GM13976 (cell line): Measurements from ENCODE around the gene SLC22A12.

Experiments
- DNase-seq: peaks from one replicate; pipeline ENCODE4 v3.0.0; 2012; ENCODE audit warnings: low spot score
- in situ Hi-C: fragments of 300-500 bp; cut with MboI; formaldehyde crosslinking; loops from one replicate; pipeline ENCODE4 v1.12.0; 2022; ENCODE audit warnings: low sequenced_read_pairs, mixed read lengths, inconsistent platforms; ENCODE audit not compliant: unreplicated experiment
- TF ChIP-seq, protein P1 (sequence below): IDR thresholded peaks from 2 replicates; pipeline ENCODE4 v1.5.1; 2012; ENCODE audit warnings: borderline replicate concordance, mild to moderate bottlenecking; ENCODE audit not compliant: insufficient read depth; ENCODE audit errors: extremely low read depth, missing control alignments, control extremely low read depth

Gene SLC22A12

DNA sequence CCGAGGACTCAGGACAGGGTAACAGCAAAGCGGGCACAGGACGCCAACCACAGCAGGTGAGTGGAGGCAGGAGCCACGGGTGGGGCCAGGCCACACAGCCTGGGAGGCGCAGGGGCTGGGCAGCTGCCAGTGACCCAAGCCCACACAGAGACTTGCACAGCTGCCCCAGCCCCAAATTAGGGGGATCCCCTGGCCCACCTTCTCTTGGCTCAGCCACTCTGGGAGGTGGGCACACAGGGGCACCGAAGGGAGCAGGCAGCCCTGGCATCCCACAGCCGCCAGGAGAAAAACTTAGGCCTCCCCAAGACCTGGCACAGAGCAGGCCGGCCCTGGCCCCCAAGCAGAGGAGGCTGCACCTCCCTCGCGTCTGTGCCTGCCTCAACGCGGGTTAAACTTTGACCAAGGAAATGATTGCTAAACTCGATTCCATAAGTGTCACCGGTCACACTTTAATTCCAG, at the start of gene SLC22A12:
TSS of gene SLC22A12 (plus strand) at position 458 of the 459 bp plus-strand sequence. CDS start 337 bp downstream, outside the sequence.
- no peak for DNase-seq
- TF ChIP-seq, protein P1, sequence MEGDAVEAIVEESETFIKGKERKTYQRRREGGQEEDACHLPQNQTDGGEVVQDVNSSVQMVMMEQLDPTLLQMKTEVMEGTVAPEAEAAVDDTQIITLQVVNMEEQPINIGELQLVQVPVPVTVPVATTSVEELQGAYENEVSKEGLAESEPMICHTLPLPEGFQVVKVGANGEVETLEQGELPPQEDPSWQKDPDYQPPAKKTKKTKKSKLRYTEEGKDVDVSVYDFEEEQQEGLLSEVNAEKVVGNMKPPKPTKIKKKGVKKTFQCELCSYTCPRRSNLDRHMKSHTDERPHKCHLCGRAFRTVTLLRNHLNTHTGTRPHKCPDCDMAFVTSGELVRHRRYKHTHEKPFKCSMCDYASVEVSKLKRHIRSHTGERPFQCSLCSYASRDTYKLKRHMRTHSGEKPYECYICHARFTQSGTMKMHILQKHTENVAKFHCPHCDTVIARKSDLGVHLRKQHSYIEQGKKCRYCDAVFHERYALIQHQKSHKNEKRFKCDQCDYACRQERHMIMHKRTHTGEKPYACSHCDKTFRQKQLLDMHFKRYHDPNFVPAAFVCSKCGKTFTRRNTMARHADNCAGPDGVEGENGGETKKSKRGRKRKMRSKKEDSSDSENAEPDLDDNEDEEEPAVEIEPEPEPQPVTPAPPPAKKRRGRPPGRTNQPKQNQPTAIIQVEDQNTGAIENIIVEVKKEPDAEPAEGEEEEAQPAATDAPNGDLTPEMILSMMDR, result no peak
- in situ Hi-C loops, result no loop called here

- DNase-seq, result no peak
- in situ Hi-C loops, result no loop called here
- TF ChIP-seq, protein P1, result no peak
Measured at GRCh38 chr11:64542172-64543125, 48.6 kb upstream of the SLC22A12 start.

GRCh38 chr11:64543818-64544217, 47.2 kb upstream of the SLC22A12 start:
- TF ChIP-seq, protein P1, result no peak

DNA sequence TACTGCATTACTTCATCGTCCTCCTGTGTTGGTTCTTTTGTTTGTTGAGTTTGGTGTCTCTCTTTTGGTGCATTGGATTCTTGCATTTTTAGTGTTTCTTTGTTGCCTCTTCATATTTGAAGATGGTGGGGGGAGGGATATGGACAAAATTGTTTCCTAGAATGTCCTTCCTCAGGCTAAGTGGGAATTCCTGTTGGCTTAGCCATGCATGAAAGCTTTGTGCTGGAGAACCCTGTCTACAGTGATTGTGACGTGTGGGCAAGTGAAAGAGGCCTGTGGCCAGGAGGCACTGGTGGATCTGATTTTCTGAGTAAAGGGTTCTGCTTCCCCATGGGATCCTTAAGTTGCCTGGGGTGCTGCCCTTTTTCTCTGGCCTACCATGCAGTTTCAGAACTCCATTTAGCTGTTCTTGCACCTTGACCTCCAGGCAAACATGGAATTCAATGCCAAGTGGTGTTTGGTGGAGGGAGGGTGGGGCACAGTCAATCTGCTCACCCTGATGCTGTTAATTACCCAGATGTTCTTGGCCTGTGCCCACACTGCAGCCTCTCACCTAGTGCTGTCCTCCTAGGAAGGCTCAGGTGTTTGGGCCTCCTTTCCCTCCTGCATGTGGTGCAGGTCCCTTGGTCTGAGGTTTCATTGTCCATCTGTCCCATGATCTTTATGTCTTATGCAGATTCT, 46.3 kb upstream of the SLC22A12 start:
- TF ChIP-seq, protein P1, result no peak
- DNase-seq, result no peak
- in situ Hi-C loops, result no loop called here

More at GRCh38 chr11:64543818-64544217, 47.2 kb upstream of the SLC22A12 start:
- no peak for DNase-seq
- in situ Hi-C loops, result no loop called here

- in situ Hi-C loops, result no loop called here
- DNase-seq, result no peak
- TF ChIP-seq, protein P1, result no peak
Measured at GRCh38 chr11:64545619-64546018, 45.4 kb upstream of the SLC22A12 start.

- TF ChIP-seq, protein P1, result no peak
- in situ Hi-C loops, result no loop called here
- no peak for DNase-seq
Measured at GRCh38 chr11:64546176-64546575, 44.8 kb upstream of the SLC22A12 start.
